ENCODE results near the gene ECSCR. TPM values are rescaled to one million over a fixed set of nuclear protein-coding genes. Genes with fewer than 3 reads are reported as not detected.

Gene ECSCR
- total RNA-seq, 2 donors from 2014 or later = 30.1 to 35.4 TPM

GRCh38 chr5:139457653-139458306 lies 4.8 kb downstream of the ECSCR start:
- H3K27me3 ChIP-seq = no peaks in the 10 kb centered on the region
- H3K36me3 ChIP-seq = no peaks in the 10 kb centered on the region
- no peaks in the 10 kb centered on the region for H3K9me3 ChIP-seq
- no peak for TF ChIP-seq CTCF (IDR thresholded peaks at IDR 0.05)
- no peak overlapping the region for H3K4me3 ChIP-seq
- H3K4me1 ChIP-seq = no peaks in the 10 kb centered on the region
- no peak for DNase-seq (ENCODE audit: low spot score)
- no peak overlapping the region for H3K27ac ChIP-seq

- H3K9me3 ChIP-seq = no peaks in the 10 kb centered on the region
- no peaks in the 10 kb centered on the region for H3K4me1 ChIP-seq
- no peak overlapping the region for H3K4me3 ChIP-seq
- no peaks in the 10 kb centered on the region for H3K27me3 ChIP-seq
- H3K27ac ChIP-seq = no peak overlapping the region
- TF ChIP-seq CTCF (IDR thresholded peaks at IDR 0.05) = no peak
- no peak for DNase-seq (ENCODE audit: low spot score)
- no peaks in the 10 kb centered on the region for H3K36me3 ChIP-seq
Observed at GRCh38 chr5:139457241-139457640, 5.3 kb downstream of the ECSCR start.

- Histone ChIP-seq H3K4me1 (no peaks in the 10 kb centered on the region), H3K36me3 (peaks cover 4% of the 10 kb centered on the region), H3K27ac (no peak overlapping the region), H3K9me3 (no peaks in the 10 kb centered on the region), H3K27me3 (no peaks in the 10 kb centered on the region), H3K4me3 (no peak overlapping the region)
- no peak for DNase-seq (ENCODE audit: low spot score)
- no peak for TF ChIP-seq CTCF (IDR thresholded peaks at IDR 0.05)
Observed at GRCh38 chr5:139456776-139457175, 5.8 kb downstream of the ECSCR start.

GRCh38 chr5:139454568-139455290 lies 7.8 kb downstream of the ECSCR start:
- H3K4me1 ChIP-seq = no peaks in the 10 kb centered on the region
- H3K27ac ChIP-seq = no peak overlapping the region
- no peaks in the 10 kb centered on the region for H3K9me3 ChIP-seq
- H3K36me3 ChIP-seq = peaks cover 6% of the 10 kb centered on the region
- TF ChIP-seq CTCF (IDR thresholded peaks at IDR 0.05) = no peak
- H3K27me3 ChIP-seq = no peaks in the 10 kb centered on the region
- DNase-seq (ENCODE audit: low spot score) = no peak
- H3K4me3 ChIP-seq = no peak overlapping the region

- Histone ChIP-seq H3K4me3 (no peak overlapping the region), H3K36me3 (peaks cover 6% of the 10 kb centered on the region), H3K27ac (no peak overlapping the region), H3K4me1 (no peaks in the 10 kb centered on the region), H3K27me3 (no peaks in the 10 kb centered on the region), H3K9me3 (no peaks in the 10 kb centered on the region)
- no peak for TF ChIP-seq CTCF (IDR thresholded peaks at IDR 0.05)
- no peak for DNase-seq (ENCODE audit: low spot score)
Observed at GRCh38 chr5:139453683-139454567, 8.6 kb downstream of the ECSCR start.
